Stromal cell of bone marrow (primary cell): ENCODE results near the gene SV2B.
"Not testable (repeated sequence)": the region's sequence is repeated elsewhere in the genome, so short reads cannot be mapped to it uniquely, and the experiment has no call there.

Experiments
- DNase-seq: peaks from one replicate; pipeline ENCODE4 v3.0.0-alpha.2; 2012; ENCODE audit warnings: low read depth

The SV2B gene, protein sequence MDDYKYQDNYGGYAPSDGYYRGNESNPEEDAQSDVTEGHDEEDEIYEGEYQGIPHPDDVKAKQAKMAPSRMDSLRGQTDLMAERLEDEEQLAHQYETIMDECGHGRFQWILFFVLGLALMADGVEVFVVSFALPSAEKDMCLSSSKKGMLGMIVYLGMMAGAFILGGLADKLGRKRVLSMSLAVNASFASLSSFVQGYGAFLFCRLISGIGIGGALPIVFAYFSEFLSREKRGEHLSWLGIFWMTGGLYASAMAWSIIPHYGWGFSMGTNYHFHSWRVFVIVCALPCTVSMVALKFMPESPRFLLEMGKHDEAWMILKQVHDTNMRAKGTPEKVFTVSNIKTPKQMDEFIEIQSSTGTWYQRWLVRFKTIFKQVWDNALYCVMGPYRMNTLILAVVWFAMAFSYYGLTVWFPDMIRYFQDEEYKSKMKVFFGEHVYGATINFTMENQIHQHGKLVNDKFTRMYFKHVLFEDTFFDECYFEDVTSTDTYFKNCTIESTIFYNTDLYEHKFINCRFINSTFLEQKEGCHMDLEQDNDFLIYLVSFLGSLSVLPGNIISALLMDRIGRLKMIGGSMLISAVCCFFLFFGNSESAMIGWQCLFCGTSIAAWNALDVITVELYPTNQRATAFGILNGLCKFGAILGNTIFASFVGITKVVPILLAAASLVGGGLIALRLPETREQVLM

GRCh38 chr15:91099995-91100813 is at the start of gene SV2B:
TSS of gene SV2B (plus strand) at chr15:91100257. CDS start at chr15:91226264, 126,007 bp downstream.
- no peak for DNase-seq

DNA sequence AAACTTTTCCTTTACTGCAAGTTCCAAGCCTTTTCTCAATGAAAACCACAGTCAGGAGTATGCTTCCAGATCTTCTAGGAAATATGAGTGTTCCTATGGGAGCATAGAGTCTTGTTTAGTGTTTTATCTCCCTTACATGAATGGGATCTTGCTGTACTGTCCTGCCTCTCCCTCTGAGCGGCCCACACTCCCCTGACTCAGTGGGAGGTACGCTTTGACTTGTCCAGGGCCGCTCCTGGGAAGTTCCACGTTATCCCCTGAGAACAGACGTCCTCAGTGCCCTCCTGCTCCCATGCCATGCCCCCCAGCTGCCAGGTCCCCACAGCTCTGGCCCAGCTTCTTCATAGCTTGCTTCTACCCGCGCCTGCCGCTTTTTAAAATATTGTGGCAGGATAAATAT is 48.8 kb upstream of the SV2B start:
- no peak for DNase-seq

- DNase-seq: no peak
Measured at GRCh38 chr15:91054816-91055215, 45.2 kb upstream of the SV2B start.

DNA sequence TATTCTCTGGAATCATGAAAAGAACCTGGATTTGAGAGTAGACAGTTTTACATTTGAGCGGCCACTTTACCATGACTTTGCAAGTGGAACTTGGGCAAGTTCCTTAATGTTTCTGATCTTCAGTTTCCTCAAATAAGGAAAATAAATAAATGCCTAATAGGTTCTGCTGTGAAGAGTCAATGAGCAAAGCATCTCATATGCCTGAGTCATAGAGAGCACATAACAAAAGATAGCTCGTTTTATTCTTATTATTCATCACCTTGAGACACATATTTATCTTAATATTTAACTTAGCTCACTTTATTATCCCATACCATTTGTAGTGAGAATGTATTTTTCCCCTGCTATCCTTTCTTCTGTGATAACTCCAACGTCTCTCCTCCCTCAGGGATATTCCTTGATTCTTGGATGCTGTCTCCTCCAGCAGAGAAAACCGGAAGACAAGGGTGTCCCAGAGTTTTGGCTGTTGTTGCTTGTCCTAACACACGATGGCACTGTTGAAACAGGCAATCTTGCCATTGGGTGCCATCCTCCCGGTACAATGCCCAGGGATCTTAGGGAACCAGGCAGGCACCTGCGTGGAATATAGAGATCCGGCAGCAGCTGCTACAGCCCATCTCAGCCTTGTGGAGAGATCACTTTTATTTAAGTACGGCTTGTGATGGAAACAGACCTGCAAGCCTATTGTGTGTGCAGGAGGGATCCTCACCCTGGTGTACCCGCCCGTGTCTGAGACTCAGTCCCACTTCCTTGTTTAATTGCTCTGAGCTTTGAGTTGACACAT is 44.3 kb upstream of the SV2B start:
- DNase-seq: peak; percentile 38

GRCh38 chr15:91061230-91061629 is 38.8 kb upstream of the SV2B start:
- DNase-seq: no peak

- DNase-seq: no peak
Measured at GRCh38 chr15:91061997-91062396, 38.1 kb upstream of the SV2B start.

GRCh38 chr15:91065505-91065904 is 34.6 kb upstream of the SV2B start:
- no peak for DNase-seq

DNA sequence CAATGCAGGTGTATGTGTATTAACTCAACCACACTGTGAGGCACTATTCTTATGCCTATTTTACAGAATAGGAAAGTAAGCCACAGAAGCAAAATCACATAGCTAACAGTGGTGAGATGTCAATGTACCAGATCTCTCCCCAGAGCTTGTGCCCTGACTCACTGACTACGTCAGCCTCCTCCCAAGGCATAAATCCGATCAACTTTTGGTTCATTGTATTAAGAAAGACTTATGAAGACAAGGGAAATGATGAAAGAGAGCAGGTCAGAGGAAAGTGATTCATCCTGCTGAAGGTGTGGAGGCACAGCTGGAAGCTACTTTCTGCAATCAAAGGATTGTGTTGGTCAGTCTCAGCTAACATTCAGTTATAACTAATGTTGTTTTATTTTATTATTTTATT is 33.0 kb upstream of the SV2B start:
- no peak for DNase-seq

- DNase-seq: no peak
Measured at GRCh38 chr15:91068436-91068835, 31.6 kb upstream of the SV2B start.

DNA sequence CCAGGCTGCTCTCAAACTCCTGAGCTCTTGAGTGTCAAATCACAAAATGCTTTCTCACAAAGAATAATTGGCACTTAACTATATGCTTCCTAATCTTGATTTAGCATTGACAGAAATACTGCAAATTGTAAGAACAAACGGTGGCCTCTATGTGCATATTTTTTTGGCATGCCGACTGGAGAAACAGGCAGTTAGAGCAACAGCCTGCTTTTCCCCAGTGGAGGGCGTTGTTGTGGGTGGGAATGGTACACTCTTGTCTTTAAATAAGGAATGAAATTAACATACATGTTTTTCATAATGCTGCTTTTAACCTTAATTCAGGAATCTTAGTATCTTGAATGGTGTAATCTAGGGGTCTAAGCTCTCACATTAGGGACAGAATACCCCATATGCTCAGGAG is 31.1 kb upstream of the SV2B start:
- DNase-seq: no peak

DNA sequence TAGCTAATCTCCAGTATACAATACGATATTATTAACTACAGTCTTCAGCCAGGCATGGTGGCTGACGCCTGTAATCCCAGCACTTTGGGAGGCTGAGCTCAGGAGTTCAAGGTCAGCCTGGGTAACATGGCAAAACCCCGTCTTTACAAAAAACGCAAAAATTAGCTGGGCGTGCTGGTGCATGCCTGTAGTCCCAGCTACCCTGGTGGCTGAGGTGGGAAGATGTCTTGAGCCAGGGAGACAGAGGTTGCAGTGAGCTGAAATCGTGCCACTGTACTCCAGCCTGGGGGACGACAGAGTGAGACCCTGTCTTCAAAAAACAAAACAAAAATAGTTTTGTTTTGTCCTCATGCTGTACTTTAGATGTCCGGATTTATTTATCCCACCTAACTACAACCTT is 29.2 kb upstream of the SV2B start:
- DNase-seq: no peak

- DNase-seq: no peak
Measured at GRCh38 chr15:91072161-91072560, 27.9 kb upstream of the SV2B start.

GRCh38 chr15:91073077-91073476 is 27.0 kb upstream of the SV2B start:
- no peak for DNase-seq

DNA sequence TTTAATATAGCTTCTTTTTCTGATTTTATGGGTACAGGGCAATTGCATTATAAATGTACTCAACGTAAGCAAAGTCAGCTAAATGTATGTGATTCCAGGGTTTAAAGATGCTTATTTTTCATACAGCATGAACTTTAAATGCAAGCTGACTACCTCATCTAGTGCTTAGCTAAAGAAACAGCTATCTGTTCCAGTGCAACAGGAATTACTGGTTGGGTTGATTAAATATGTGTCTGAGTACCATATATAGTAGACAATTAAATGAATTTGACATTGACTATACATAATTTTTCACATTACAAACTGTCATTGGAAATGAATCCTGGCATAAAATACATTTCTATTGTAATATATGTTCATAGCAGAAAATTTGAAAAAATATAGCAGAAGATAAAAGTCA is 26.3 kb upstream of the SV2B start:
- no peak for DNase-seq

- DNase-seq: no peak
Measured at GRCh38 chr15:91075739-91076138, 24.3 kb upstream of the SV2B start.

DNA sequence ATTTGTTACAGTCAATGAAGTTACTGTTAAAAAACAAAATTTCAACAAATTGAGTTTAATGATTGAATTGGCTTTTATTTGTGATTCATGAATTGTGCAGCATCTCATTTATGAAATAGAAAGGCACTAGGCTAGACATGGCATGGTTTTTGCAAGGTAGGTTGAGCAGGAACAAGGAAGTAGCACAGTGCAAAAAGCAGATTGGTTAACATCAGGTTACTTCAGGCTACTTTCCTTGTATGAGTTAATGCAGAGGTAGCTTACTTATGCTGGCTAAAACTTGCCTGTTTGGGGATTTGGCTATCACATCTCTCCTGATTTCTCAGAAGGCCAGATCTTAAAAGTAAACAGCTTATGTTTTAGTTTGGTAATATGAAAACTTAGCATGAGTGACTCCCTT is 23.0 kb upstream of the SV2B start:
- no peak for DNase-seq

GRCh38 chr15:91093866-91094265 is 6.2 kb upstream of the SV2B start:
- not testable (repeated sequence) for DNase-seq

DNA sequence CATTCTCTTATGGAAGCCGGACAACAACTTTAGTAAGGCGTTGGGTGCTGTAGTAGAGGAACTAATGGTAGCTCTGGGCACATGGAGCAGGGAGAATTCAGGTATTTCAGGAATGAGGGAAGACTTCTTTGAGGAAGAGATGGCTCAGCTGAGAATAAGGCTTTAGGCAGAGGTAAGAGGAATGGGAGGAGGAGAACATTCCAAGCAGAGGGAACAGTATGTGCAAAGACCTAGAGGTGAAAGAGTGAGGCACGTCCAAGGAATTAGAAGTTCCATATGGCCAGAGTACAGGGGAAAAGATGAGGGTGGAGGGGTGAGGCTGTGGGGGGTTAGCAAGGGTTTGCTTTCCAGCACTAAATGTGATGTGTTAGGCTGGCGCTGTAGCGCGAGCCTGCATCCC is 1.6 kb upstream of the SV2B start:
- DNase-seq: no peak

DNA sequence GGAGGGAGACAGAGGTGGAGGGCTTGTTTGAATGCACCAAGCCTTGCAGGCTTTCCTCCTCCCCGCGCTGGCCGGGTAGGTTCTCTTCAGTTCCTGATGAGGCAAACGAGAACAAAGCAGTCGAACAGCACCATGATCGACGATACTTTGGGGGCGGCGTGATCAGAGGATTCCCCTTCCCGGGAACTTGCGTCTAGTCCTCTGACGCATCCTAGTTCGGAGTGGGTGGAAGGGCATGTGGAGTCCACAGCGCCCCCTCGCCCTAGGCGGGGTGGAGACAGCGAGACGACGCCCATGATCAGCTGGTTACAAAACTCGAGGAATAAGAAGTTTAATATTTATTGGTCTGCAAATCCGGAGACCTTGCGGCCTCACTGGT is 452 bp upstream of the SV2B start:
- no peak for DNase-seq

- DNase-seq: no peak
Measured at GRCh38 chr15:91100814-91101607, 954 bp downstream of the SV2B start.

DNA sequence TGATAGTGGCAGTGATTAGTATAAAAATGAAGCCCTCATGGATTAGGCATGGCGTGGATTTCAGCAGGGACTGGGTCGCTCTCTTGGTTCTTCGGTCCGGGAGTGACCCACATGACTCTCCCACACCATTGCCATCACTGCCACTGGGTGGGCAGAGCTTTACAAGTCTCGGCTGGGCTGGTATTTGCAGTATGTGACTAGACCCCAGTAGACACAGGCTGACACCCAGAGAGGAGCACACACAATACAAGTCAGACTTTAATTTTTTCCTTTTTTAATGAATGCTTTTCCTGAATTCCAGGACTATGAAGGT is 1.5 kb downstream of the SV2B start:
- no peak for DNase-seq
